Subcutaneous adipose tissue (tissue), 4 donors: Measurements from ENCODE around the gene FBLN7. TPM values are rescaled to one million over a fixed set of nuclear protein-coding genes. Genes with fewer than 3 reads are reported as not detected.

Experiments used
- total RNA-seq, 4 donors: library from RNA; depleted of rRNA; stranded (reverse); fragments of >200 nt; gene quantifications; one replicate each; pipeline ENCODE4 v1.1.0, GENCODE V29; 2016
- TF ChIP-seq, protein P1 (sequence below): fragments of 450-650 bp; IDR thresholded peaks from one replicate; pipeline ENCODE4 v1.5.1; 2016; ENCODE audit warnings: low read depth, mild to moderate bottlenecking, control low read depth, antibody characterized with exemption, moderate library complexity

Gene FBLN7
- total RNA-seq, 4 donors from 2014 or later = 1.3 to 13.0 (median 4.7) TPM

DNA sequence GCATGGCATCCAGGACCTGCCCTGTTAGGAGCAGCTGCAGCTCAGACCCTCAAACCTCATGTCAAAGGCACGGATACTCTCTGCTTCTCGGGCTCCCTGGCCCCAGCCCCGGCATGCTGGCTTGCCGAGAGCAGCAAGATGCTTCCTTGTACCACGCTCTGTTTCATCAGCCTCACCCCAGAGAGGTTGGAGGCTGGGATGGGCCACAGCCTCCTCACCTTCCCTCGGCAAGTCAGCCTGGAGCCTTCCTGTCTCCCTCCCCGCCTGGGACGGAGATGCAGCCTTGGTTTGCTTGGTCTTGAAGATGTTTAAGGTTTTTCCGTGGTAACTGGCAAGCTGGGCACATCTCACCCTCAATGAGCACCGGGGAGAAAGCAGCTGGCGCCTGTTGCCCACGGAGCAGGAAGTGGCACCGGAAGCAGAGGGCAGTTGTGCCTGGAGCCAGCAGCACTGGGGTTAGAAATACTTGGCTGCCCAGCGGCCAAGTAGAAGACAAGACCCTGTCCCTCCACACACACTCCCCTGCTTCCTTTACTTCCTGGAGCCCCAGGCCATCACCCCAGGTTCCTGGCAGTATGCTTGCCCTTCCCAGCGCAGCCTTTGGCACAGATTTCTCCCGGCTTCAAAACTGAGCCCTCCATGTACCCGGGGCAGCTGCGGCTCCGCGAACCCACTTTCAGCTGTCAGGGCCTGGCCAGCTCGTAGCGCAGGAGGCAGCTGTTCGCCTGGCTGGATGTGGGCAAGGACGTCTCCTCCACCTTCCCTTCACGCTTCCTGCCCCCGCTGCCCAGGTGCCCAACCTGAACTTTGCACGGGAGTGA, 17.4 kb downstream of the FBLN7 start:
- TF ChIP-seq, protein P1, sequence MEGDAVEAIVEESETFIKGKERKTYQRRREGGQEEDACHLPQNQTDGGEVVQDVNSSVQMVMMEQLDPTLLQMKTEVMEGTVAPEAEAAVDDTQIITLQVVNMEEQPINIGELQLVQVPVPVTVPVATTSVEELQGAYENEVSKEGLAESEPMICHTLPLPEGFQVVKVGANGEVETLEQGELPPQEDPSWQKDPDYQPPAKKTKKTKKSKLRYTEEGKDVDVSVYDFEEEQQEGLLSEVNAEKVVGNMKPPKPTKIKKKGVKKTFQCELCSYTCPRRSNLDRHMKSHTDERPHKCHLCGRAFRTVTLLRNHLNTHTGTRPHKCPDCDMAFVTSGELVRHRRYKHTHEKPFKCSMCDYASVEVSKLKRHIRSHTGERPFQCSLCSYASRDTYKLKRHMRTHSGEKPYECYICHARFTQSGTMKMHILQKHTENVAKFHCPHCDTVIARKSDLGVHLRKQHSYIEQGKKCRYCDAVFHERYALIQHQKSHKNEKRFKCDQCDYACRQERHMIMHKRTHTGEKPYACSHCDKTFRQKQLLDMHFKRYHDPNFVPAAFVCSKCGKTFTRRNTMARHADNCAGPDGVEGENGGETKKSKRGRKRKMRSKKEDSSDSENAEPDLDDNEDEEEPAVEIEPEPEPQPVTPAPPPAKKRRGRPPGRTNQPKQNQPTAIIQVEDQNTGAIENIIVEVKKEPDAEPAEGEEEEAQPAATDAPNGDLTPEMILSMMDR = no peak

DNA sequence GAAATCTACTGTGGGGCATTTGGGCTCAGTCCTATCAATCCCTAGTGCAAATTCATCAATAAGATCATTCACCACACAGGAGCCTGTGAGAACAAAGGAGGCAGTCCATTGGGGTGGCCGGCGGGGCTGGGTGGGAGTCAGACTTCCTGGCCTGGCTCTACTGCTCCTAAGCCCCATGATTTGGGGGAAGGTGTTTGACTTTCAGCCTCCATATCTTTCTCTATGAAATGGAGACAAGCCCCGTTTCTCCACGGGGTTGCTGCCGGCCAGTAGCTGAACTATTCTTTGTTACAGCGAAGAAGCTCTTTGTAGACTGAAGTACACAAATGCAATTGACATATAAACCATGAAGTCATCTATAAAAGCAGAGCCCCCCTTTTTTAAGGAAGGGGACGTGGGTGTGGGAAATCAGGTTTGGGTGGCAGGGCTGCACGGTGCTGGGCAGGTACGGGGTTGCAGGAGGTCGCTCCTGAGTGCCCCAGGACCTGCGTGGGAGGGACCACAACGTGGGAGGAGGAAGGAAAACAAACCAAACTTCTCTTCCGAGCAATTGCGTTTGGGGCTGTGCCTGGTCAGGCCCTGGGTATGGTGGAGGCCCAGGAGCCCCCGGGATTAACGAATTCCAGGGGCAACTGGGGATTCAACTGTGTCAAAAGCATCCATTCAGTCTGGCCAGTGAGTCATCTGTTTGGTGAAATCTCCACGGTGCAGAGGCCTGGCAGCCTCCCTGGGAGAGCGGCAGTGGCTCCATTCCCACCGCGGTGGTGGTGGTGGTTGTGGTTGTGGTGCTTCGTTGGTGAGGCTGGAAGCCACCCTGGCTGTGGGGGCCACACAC, 18.2 kb downstream of the FBLN7 start:
- TF ChIP-seq, protein P1 = no peak

DNA sequence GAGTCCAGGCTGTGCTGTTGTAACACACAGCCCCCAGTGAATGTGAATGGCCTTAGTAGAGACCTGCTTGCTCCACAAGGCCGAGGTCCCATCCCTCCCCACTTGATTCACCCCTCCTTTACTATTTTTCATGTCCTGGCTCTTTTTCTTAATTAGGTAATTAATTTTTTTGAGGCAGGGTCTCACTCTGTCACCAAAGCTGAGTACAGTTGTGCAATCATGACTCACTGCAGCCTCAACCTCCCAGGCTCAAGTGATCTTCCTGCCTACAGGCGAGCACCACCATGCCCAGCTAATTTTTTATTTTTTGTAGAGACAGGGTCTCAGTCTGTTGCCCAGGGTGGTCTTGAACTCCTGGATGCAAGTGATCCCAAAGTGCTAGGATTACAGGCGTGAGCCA, 19.3 kb downstream of the FBLN7 start:
- TF ChIP-seq, protein P1 = no peak

DNA sequence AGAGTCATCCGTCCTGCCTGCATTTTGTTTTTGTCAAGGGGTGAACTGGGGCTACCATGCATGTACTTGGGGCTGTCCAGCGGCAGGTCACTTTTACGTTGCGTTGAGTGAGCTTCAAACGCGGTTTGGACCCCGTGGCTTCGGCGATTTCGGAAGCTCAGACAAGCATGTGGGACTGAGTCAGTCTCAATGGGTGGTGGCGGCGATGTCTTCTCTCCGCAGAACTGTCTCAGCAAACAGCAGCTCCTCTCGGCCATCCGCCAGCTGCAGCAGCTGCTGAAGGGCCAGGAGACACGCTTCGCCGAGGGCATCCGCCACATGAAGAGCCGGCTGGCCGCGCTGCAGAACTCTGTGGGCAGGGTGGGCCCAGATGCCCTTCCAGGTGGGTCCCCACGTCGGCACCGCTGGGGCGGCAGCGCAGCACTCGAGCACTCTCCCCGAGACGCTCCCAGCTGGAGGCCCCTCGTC, 21.3 kb downstream of the FBLN7 start:
- TF ChIP-seq, protein P1 = no peak

DNA sequence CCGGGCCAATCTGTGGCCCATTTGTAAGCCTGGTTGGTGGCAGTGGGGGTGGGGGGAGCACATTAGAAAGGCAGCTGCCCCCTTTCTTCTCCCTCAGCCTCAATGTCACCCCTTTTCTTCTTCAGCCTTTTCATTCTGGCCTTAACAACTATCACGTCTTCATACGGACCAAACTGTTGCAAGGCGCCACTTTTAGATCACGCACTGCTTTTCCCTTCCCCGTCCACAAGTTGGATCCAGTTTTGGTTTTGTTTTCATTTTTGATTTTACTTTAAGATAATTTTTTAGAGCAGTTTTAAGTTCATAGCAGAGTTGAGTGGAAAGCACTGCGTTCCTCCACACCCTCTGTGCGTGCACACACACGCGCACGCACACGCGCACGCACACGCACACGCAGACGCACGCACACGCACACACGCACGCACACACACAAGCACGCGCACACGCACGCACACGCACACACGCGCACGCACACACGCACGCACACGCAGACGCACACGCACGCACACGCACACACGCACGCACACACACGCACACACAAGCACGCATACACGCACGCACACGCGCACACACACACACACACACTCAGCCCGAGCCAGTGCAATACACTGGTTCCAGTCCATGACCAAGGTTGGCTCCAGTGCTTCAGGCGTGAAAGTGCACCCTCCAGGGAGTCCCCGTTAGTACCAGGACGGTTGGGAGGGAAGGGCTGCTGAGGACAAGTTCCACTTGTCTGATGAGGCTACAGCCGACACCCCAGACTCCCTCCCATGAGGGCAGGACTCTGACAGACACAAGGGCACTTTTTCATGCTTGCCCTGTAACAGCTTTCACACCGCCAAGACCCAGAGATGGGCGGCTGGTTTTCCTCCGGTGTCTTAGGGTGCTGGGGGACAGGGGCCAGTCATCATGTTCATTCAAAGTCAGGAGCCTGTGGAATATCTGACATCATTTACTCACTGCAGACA, 22.4 kb downstream of the FBLN7 start:
- TF ChIP-seq, protein P1 = no peak

DNA sequence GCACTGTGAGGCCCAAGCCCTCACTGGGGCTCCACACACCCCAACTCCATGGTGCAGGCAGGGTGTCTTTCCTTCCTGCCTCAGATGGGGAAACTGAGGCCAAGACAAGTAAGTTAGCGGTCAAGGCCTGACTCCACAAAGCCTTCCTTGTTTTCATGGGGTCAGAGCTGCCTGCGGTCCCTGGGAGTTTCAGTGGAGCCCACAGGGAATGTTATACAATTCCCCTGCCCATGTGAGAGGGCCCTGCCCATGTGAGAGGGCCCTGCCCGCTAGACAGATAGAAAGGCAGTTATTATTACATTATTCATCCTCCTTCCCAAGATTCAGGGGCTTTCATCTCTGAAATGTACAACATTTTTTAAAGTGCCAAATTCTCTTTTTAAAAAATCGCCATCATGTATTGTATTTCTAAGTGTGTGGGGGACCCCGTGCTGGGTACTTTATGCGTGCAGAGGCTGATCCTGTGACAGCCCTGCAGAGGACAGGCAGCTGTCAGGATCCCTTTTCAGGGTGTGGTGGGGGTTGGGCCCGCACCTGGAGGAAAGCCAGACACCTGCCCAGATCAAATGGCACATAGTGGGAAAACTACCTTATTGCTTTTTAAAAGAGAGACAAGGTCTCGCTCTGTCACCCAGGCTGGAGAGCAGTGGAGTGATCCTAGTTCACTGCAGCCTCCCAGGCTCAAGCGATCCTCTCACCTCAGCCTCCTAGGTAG, 23.4 kb downstream of the FBLN7 start:
- TF ChIP-seq, protein P1 = no peak
